Prostate gland (tissue), 2 donors: ENCODE measurements around the gene MLN. TPM values are rescaled to one million over a fixed set of nuclear protein-coding genes. Genes with fewer than 3 reads are reported as not detected.
A peak's percentile ranks its signal among the peaks of the same experiment; 100 is the strongest.

ENCODE experiments used
- DNase-seq: peaks from one replicate; pipeline ENCODE4 v3.0.0-alpha.2; 2019; ENCODE audit warnings: low spot score
- H3K27ac ChIP-seq, 2 donors: fragments of 200-600 bp; sonication (generic); 2 replicates each; pipeline ENCODE4 v1.5.1; 2017 to 2019
- H3K27me3 ChIP-seq: fragments of 200-600 bp; sonication (generic); replicated peaks from 2 replicates; pipeline ENCODE4 v1.5.1; 2019; ENCODE audit not compliant: insufficient read depth
- H3K36me3 ChIP-seq, 2 donors: fragments of 200-600 bp; sonication (generic); 1 replicate in 1 of 2; 2 replicates in 1 of 2; pipeline versions ENCODE4 v1.5.1 to v1.8.1; 2017 to 2019
- H3K4me1 ChIP-seq: fragments of 200-600 bp; sonication (generic); replicated peaks from 2 replicates; pipeline ENCODE4 v1.5.1; 2019
- H3K4me3 ChIP-seq, 2 donors: fragments of 200-600 bp; sonication (generic); 2 replicates each; pipeline ENCODE4 v1.5.1; 2017 to 2019
- H3K9me3 ChIP-seq: fragments of 200-600 bp; sonication (generic); 2 replicates; pipeline ENCODE4 v1.5.1; 2017
- CTCF ChIP-seq, 4 experiments: fragments of 200-600 bp in 2 of 4; fragments of 450-650 bp in 2 of 4; sonication (generic) in 2 of 4; IDR thresholded peaks; 1 replicate in 3 of 4; 2 replicates in 1 of 4; pipeline ENCODE4 v1.5.1; 2016 to 2019; ENCODE audit warnings: antibody characterized with exemption in 4 of 4, mild to moderate bottlenecking in 2 of 4, moderate library complexity in 2 of 4
- POLR2A ChIP-seq: fragments of 450-650 bp; IDR thresholded peaks from one replicate; pipeline ENCODE4 v1.6.1; 2016; ENCODE audit warnings: antibody characterized with exemption, mild to moderate bottlenecking
- POLR2AphosphoS5 ChIP-seq: sonication (generic); formaldehyde crosslinking; IDR thresholded peaks from one replicate; pipeline ENCODE4 v1.6.1; 2017; ENCODE audit warnings: antibody characterized with exemption
- WGBS: methylation state at CpG from one replicate; pipeline ENCODE4 v1.1.5; 2018; 5-methylcytosine and 5-hydroxymethylcytosine counted together
- intact Hi-C: fragments of 100-400 bp; cut with DNase I; formaldehyde crosslinking; loops from one replicate; pipeline ENCODE4 v1.14.2; 2022
- total RNA-seq, 2 donors: library from RNA; depleted of rRNA; stranded (reverse); fragments of >200 nt; gene quantifications; one replicate each; pipeline ENCODE4 v1.1.0, GENCODE V29; 2016

The MLN gene
- total RNA-seq, 2 donors from 2014 or later = not detected

- Histone ChIP-seq H3K36me3 (no peaks in the 10 kb centered on the region), H3K9me3 (no peaks in the 10 kb centered on the region), H3K4me3 (no peak overlapping the region), H3K27me3 (no peaks in the 10 kb centered on the region), H3K27ac (no peak overlapping the region), H3K4me1 (no peaks in the 10 kb centered on the region)
- peak in 1 of 4 experiments; percentile 18 for TF ChIP-seq CTCF (IDR thresholded peaks at IDR 0.05)
- no peak for TF ChIP-seq POLR2AphosphoS5
- intact Hi-C loops = no loop called here
- WGBS = 61% methylated on average over 15 of the region's 15 CpGs
- no peak for DNase-seq
Measured at GRCh38 chr6:33751771-33752645, 51.8 kb downstream of the MLN start.

GRCh38 chr6:33750244-33750991, 53.4 kb downstream of the MLN start:
- no peak for DNase-seq
- TF ChIP-seq POLR2AphosphoS5 (no peak), POLR2A (no peak), CTCF (IDR thresholded peaks at IDR 0.05) (no peak)
- no peaks in the 10 kb centered on the region for H3K9me3 ChIP-seq
- H3K36me3 ChIP-seq = no peaks in the 10 kb centered on the region
- intact Hi-C loops = no loop called here
- peaks cover 7% of the 10 kb centered on the region for H3K4me1 ChIP-seq
- H3K27me3 ChIP-seq = no peaks in the 10 kb centered on the region
- no peak overlapping the region for H3K4me3 ChIP-seq
- 75% methylated on average over 11 of the region's 11 CpGs for WGBS
- no peak overlapping the region for H3K27ac ChIP-seq

DNA sequence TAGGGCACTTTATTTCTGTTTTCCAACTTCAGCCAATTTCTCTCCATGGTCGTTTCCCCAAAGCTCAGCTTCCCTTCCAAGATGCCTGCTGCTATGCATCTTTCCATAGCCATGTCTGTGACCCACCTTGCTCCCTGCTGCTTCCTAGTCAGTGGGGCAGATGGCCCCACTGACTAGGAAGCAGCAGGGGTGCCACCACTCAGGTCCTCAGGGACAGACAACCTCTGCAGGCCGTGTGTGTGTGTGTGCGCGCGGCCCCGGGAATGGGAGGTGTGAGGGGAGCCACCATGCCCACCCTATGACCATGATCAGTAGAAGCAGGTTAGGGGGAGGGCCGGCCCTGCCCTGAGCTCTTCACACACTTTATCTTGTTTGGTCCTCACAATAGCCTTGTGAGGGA, 54.4 kb downstream of the MLN start:
- TF ChIP-seq POLR2AphosphoS5 (no peak), CTCF (IDR thresholded peaks at IDR 0.05) (no peak), POLR2A (no peak)
- DNase-seq = no peak
- Histone ChIP-seq H3K27me3 (no peaks in the 10 kb centered on the region), H3K9me3 (no peaks in the 10 kb centered on the region), H3K36me3 (no peaks in the 10 kb centered on the region), H3K27ac (no peak overlapping the region), H3K4me3 (no peak overlapping the region), H3K4me1 (peaks cover 16% of the 10 kb centered on the region)
- intact Hi-C loops = no loop called here
- WGBS = 93% methylated on average over 7 of the region's 7 CpGs

GRCh38 chr6:33748841-33749240, 55.0 kb downstream of the MLN start:
- peaks cover 20% of the 10 kb centered on the region for H3K4me1 ChIP-seq
- DNase-seq = no peak
- H3K4me3 ChIP-seq = no peak overlapping the region
- no peak overlapping the region for H3K27ac ChIP-seq
- no peaks in the 10 kb centered on the region for H3K36me3 ChIP-seq
- TF ChIP-seq POLR2AphosphoS5 (no peak), POLR2A (no peak), CTCF (IDR thresholded peaks at IDR 0.05) (no peak)
- 81% methylated on average over 4 of the region's 4 CpGs for WGBS
- H3K9me3 ChIP-seq = no peaks in the 10 kb centered on the region
- intact Hi-C loops = no loop called here
- no peaks in the 10 kb centered on the region for H3K27me3 ChIP-seq
